MM.1S (cell line): ENCODE data around the gene KRT13.

Experiments
- DNase-seq: peaks from one replicate; pipeline ENCODE4 v3.0.0-alpha.2; 2015
- H2AFZ ChIP-seq: fragments of 300-600 bp; sonication (generic); 2 replicates; pipeline ENCODE4 v1.6.0; 2016; ENCODE audit warnings: antibody characterized with exemption, low read length
- H3F3A ChIP-seq: fragments of 300-600 bp; sonication (generic); 2 replicates; pipeline ENCODE4 v1.6.1; 2016; ENCODE audit warnings: mild to moderate bottlenecking, antibody characterized with exemption, low read length, moderate library complexity, mixed read lengths; ENCODE audit not compliant: insufficient read depth
- H3K27ac ChIP-seq: fragments of 300-600 bp; sonication (generic); 2 replicates; pipeline ENCODE4 v1.5.1; 2016; ENCODE audit warnings: mild to moderate bottlenecking, low read length
- H3K27me3 ChIP-seq: fragments of 300-600 bp; sonication (generic); replicated peaks from 2 replicates; pipeline ENCODE4 v1.6.0; 2016; ENCODE audit warnings: low read length; ENCODE audit not compliant: insufficient read depth
- H3K36me3 ChIP-seq: fragments of 300-600 bp; sonication (generic); replicated peaks from 2 replicates; pipeline ENCODE4 v1.6.1; 2016; ENCODE audit warnings: mild to moderate bottlenecking, low read length, mixed read lengths; ENCODE audit not compliant: insufficient read depth
- H3K4me1 ChIP-seq: fragments of 300-600 bp; sonication (generic); 2 replicates; pipeline ENCODE4 v1.6.1; 2016; ENCODE audit warnings: low read length, mixed read lengths
- H3K4me2 ChIP-seq: fragments of 300-600 bp; sonication (generic); 2 replicates; pipeline ENCODE4 v1.6.0; 2016; ENCODE audit warnings: low read depth, low read length
- H3K4me3 ChIP-seq: fragments of 300-600 bp; sonication (generic); 2 replicates; pipeline ENCODE4 v1.5.1; 2016; ENCODE audit warnings: low read length, mixed read lengths
- H3K79me2 ChIP-seq: fragments of 300-600 bp; sonication (generic); 2 replicates; pipeline ENCODE4 v1.6.1; 2016; ENCODE audit warnings: mixed run types, low read length, mixed read lengths
- H3K9ac ChIP-seq: fragments of 300-600 bp; sonication (generic); 2 replicates; pipeline ENCODE4 v1.6.1; 2016; ENCODE audit warnings: low read length, mixed read lengths
- H3K9me2 ChIP-seq: fragments of 300-600 bp; sonication (generic); replicated peaks from 2 replicates; pipeline ENCODE4 v1.6.1; 2016; ENCODE audit warnings: mild to moderate bottlenecking, low read length, mixed read lengths; ENCODE audit not compliant: insufficient read depth
- H3K9me3 ChIP-seq: fragments of 300-600 bp; sonication (generic); replicated peaks from 2 replicates; pipeline ENCODE4 v1.6.1; 2016; ENCODE audit warnings: mild to moderate bottlenecking, low read length, mixed read lengths; ENCODE audit not compliant: insufficient read depth
- H4K20me1 ChIP-seq: fragments of 300-600 bp; sonication (generic); 2 replicates; pipeline ENCODE4 v1.6.1; 2016; ENCODE audit warnings: mild to moderate bottlenecking, low read length, moderate library complexity, mixed read lengths; ENCODE audit not compliant: insufficient read depth
- CTCF ChIP-seq: fragments of 300-600 bp; sonication (generic); IDR thresholded peaks from 2 replicates; pipeline ENCODE4 v1.5.1; 2016; ENCODE audit warnings: antibody characterized with exemption, low read length, mixed read lengths
- EZH2 ChIP-seq: fragments of 300-600 bp; sonication (generic); optimal IDR thresholded peaks from 2 replicates; pipeline ENCODE3; 2017; ENCODE audit warnings: low read depth, mild to moderate bottlenecking, antibody characterized with exemption, low read length, mixed read lengths
- EZH2phosphoT487 ChIP-seq: fragments of 300-600 bp; sonication (generic); IDR thresholded peaks from 2 replicates; pipeline ENCODE4 v1.6.1; 2018; ENCODE audit warnings: antibody characterized with exemption, low read length

Gene KRT13

GRCh38 chr17:41483531-41483930 lies 21.9 kb downstream of the KRT13 start:
- H3K79me2 ChIP-seq = no peaks in the 10 kb centered on the region
- no peak overlapping the region for H3K4me3 ChIP-seq
- H2AFZ ChIP-seq = no peak overlapping the region
- H3K4me2 ChIP-seq = no peak overlapping the region
- TF ChIP-seq EZH2phosphoT487 (no peak), CTCF (no peak), EZH2 (no peak)
- H3K9ac ChIP-seq = no peak overlapping the region
- no peaks in the 10 kb centered on the region for H3F3A ChIP-seq
- H3K9me2 ChIP-seq = no peaks in the 10 kb centered on the region
- H3K27ac ChIP-seq = no peak overlapping the region
- DNase-seq = no peak
- no peaks in the 10 kb centered on the region for H3K4me1 ChIP-seq
- H3K27me3 ChIP-seq = no peaks in the 10 kb centered on the region; the same call in 1 of the 2 replicates
- H3K36me3 ChIP-seq = no peaks in the 10 kb centered on the region
- no peaks in the 10 kb centered on the region for H4K20me1 ChIP-seq
- no peaks in the 10 kb centered on the region for H3K9me3 ChIP-seq

GRCh38 chr17:41481036-41481435 lies 24.4 kb downstream of the KRT13 start, which contains the start of gene KRT35:
KRT35 (minus strand) TSS chr17:41481151; CDS start chr17:41481097, 54 bp downstream.
- no peak within 1 kb of the TSS for H3K9ac ChIP-seq
- TF ChIP-seq CTCF = no peak
- no peak for TF ChIP-seq EZH2
- TF ChIP-seq EZH2phosphoT487 = no peak
- no peak for DNase-seq
- no peak within 1 kb of the TSS for H3K4me3 ChIP-seq
- H3K27ac ChIP-seq = no peak within 1 kb of the TSS
- no peaks in the 10 kb centered on the region for H3K79me2 ChIP-seq
- H3K9me3 ChIP-seq = no peaks in the 10 kb centered on the region
- no peak within 1 kb of the TSS for H3K4me2 ChIP-seq
- no peak within 1 kb of the TSS for H2AFZ ChIP-seq
- no peaks in the 10 kb centered on the region for H3K36me3 ChIP-seq
- no peaks in the 10 kb centered on the region for H3K9me2 ChIP-seq
- H3F3A ChIP-seq = no peaks in the 10 kb centered on the region
- no peaks in the 10 kb centered on the region for H4K20me1 ChIP-seq
- no peaks in the 10 kb centered on the region; the same call in 1 of the 2 replicates for H3K27me3 ChIP-seq
- H3K4me1 ChIP-seq = no peaks in the 10 kb centered on the region

GRCh38 chr17:41480581-41480980 lies 24.8 kb downstream of the KRT13 start:
- Histone ChIP-seq H3K9ac (no peak overlapping the region), H3K36me3 (no peaks in the 10 kb centered on the region), H3K79me2 (no peaks in the 10 kb centered on the region), H3K27me3 (no peaks in the 10 kb centered on the region; the same call in 1 of the 2 replicates), H3K9me3 (no peaks in the 10 kb centered on the region), H3K27ac (no peak overlapping the region), H3K9me2 (no peaks in the 10 kb centered on the region), H3K4me2 (no peak overlapping the region), H4K20me1 (no peaks in the 10 kb centered on the region), H3F3A (no peaks in the 10 kb centered on the region), H3K4me1 (no peaks in the 10 kb centered on the region), H3K4me3 (no peak overlapping the region), H2AFZ (no peak overlapping the region)
- TF ChIP-seq EZH2 (no peak), EZH2phosphoT487 (no peak), CTCF (no peak)
- DNase-seq = no peak
